Stimulated activated naive CD8-positive, alpha-beta T cell treated with anti-CD3 and anti-CD28 coated beads, Interleukin-15, Interleukin-2, amounts not matched to agents 100 ng/mL and 50 ng/mL, for 24 hours (primary cell): ENCODE data around the gene MAGI2.
"Not testable (repeated sequence)": the region's sequence is repeated elsewhere in the genome, so short reads cannot be mapped to it uniquely, and the experiment has no call there.

Source experiments
- H3K27ac Mint-ChIP-seq: one replicate; pipeline ENCODE4 v1.8.0; 2021; ENCODE audit warnings: mild to moderate bottlenecking, mixed read lengths
- H3K27me3 Mint-ChIP-seq: one replicate; pipeline ENCODE4 v1.8.0; 2021; ENCODE audit warnings: mixed read lengths
- H3K36me3 Mint-ChIP-seq: one replicate; pipeline ENCODE4 v1.8.0; 2021; ENCODE audit warnings: low read depth, mixed read lengths
- H3K4me1 Mint-ChIP-seq: one replicate; pipeline ENCODE4 v1.8.0; 2021; ENCODE audit warnings: low read depth, mixed read lengths
- H3K4me3 Mint-ChIP-seq: one replicate; pipeline ENCODE4 v1.8.0; 2021; ENCODE audit warnings: mild to moderate bottlenecking, mixed read lengths
- H3K9me3 Mint-ChIP-seq: one replicate; pipeline ENCODE4 v1.8.0; 2021; ENCODE audit warnings: mixed read lengths

Gene MAGI2

GRCh38 chr7:78254726-78255055 lies 1198.8 kb downstream of the MAGI2 start:
- Mint-ChIP-seq H3K9me3 (no peaks in the 10 kb centered on the region), H3K27ac (no peak overlapping the region), H3K4me3 (no peak overlapping the region), H3K36me3 (no peaks in the 10 kb centered on the region), H3K27me3 (no peaks in the 10 kb centered on the region), H3K4me1 (no peaks in the 10 kb centered on the region)

- H3K4me1 Mint-ChIP-seq, result no peaks in the 10 kb centered on the region
- no peak overlapping the region for H3K4me3 Mint-ChIP-seq
- H3K36me3 Mint-ChIP-seq, result no peaks in the 10 kb centered on the region
- no peaks in the 10 kb centered on the region for H3K27me3 Mint-ChIP-seq
- no peak overlapping the region for H3K27ac Mint-ChIP-seq
- H3K9me3 Mint-ChIP-seq, result no peaks in the 10 kb centered on the region
Observed at GRCh38 chr7:78253850-78254725, 1199.4 kb downstream of the MAGI2 start.

- Mint-ChIP-seq H3K27me3 (no peaks in the 10 kb centered on the region), H3K36me3 (no peaks in the 10 kb centered on the region), H3K4me1 (no peaks in the 10 kb centered on the region), H3K4me3 (no peak overlapping the region), H3K9me3 (peaks cover 10% of the 10 kb centered on the region), H3K27ac (no peak overlapping the region)
Observed at GRCh38 chr7:78248867-78249266, 1204.6 kb downstream of the MAGI2 start.

GRCh38 chr7:78247910-78248689 lies 1205.4 kb downstream of the MAGI2 start:
- no peak overlapping the region for H3K27ac Mint-ChIP-seq
- H3K4me3 Mint-ChIP-seq, result no peak overlapping the region
- H3K9me3 Mint-ChIP-seq, result peaks cover 10% of the 10 kb centered on the region
- H3K4me1 Mint-ChIP-seq, result no peaks in the 10 kb centered on the region
- H3K36me3 Mint-ChIP-seq, result no peaks in the 10 kb centered on the region
- H3K27me3 Mint-ChIP-seq, result no peaks in the 10 kb centered on the region

- H3K27me3 Mint-ChIP-seq, H3K4me3 Mint-ChIP-seq, H3K9me3 Mint-ChIP-seq, H3K36me3 Mint-ChIP-seq, H3K4me1 Mint-ChIP-seq, H3K27ac Mint-ChIP-seq: not testable (repeated sequence)
Observed at GRCh38 chr7:78240179-78240578, 1213.3 kb downstream of the MAGI2 start.

- no peak overlapping the region for H3K27ac Mint-ChIP-seq
Observed at GRCh38 chr7:78234634-78235033, 1218.8 kb downstream of the MAGI2 start.

GRCh38 chr7:78232806-78233205 lies 1220.7 kb downstream of the MAGI2 start:
- H3K4me1 Mint-ChIP-seq, result no peaks in the 10 kb centered on the region
- H3K36me3 Mint-ChIP-seq, result no peaks in the 10 kb centered on the region
- H3K9me3 Mint-ChIP-seq, result peaks cover under 1% of the 10 kb centered on the region
- H3K4me3 Mint-ChIP-seq, result no peak overlapping the region
- H3K27ac Mint-ChIP-seq, result no peak overlapping the region
- H3K27me3 Mint-ChIP-seq, result peaks cover 6% of the 10 kb centered on the region

More at GRCh38 chr7:78234634-78235033, 1218.8 kb downstream of the MAGI2 start:
- Mint-ChIP-seq H3K9me3 (peaks cover 4% of the 10 kb centered on the region), H3K27me3 (no peaks in the 10 kb centered on the region), H3K4me1 (no peaks in the 10 kb centered on the region), H3K36me3 (no peaks in the 10 kb centered on the region), H3K4me3 (no peak overlapping the region)

- H3K4me1 Mint-ChIP-seq, result no peaks in the 10 kb centered on the region
- no peaks in the 10 kb centered on the region for H3K9me3 Mint-ChIP-seq
- H3K27me3 Mint-ChIP-seq, result peaks cover 6% of the 10 kb centered on the region
- H3K4me3 Mint-ChIP-seq, result no peak overlapping the region
- no peak overlapping the region for H3K27ac Mint-ChIP-seq
- no peaks in the 10 kb centered on the region for H3K36me3 Mint-ChIP-seq
Observed at GRCh38 chr7:78226059-78226719, 1227.3 kb downstream of the MAGI2 start.

GRCh38 chr7:78225534-78225933 lies 1227.9 kb downstream of the MAGI2 start:
- H3K4me3 Mint-ChIP-seq, result no peak overlapping the region
- H3K4me1 Mint-ChIP-seq, result no peaks in the 10 kb centered on the region
- no peaks in the 10 kb centered on the region for H3K9me3 Mint-ChIP-seq
- peaks cover 6% of the 10 kb centered on the region for H3K27me3 Mint-ChIP-seq
- H3K27ac Mint-ChIP-seq, result no peak overlapping the region
- no peaks in the 10 kb centered on the region for H3K36me3 Mint-ChIP-seq

GRCh38 chr7:78224923-78225322 lies 1228.5 kb downstream of the MAGI2 start:
- H3K9me3 Mint-ChIP-seq, result no peaks in the 10 kb centered on the region
- no peaks in the 10 kb centered on the region for H3K4me1 Mint-ChIP-seq
- no peak overlapping the region for H3K27ac Mint-ChIP-seq
- no peaks in the 10 kb centered on the region for H3K36me3 Mint-ChIP-seq
- H3K27me3 Mint-ChIP-seq, result peaks cover 6% of the 10 kb centered on the region
- no peak overlapping the region for H3K4me3 Mint-ChIP-seq

GRCh38 chr7:78223598-78223997 lies 1229.9 kb downstream of the MAGI2 start:
- no peaks in the 10 kb centered on the region for H3K9me3 Mint-ChIP-seq
- H3K4me3 Mint-ChIP-seq, result no peak overlapping the region
- no peak overlapping the region for H3K27ac Mint-ChIP-seq
- no peaks in the 10 kb centered on the region for H3K4me1 Mint-ChIP-seq
- H3K36me3 Mint-ChIP-seq, result no peaks in the 10 kb centered on the region
- no peaks in the 10 kb centered on the region for H3K27me3 Mint-ChIP-seq

- no peaks in the 10 kb centered on the region for H3K27me3 Mint-ChIP-seq
- no peak overlapping the region for H3K27ac Mint-ChIP-seq
- no peak overlapping the region for H3K4me3 Mint-ChIP-seq
- no peaks in the 10 kb centered on the region for H3K4me1 Mint-ChIP-seq
- H3K9me3 Mint-ChIP-seq, result no peaks in the 10 kb centered on the region
- no peaks in the 10 kb centered on the region for H3K36me3 Mint-ChIP-seq
Observed at GRCh38 chr7:78222001-78222751, 1231.3 kb downstream of the MAGI2 start.

- Mint-ChIP-seq H3K9me3 (no peaks in the 10 kb centered on the region), H3K27ac (no peak overlapping the region), H3K4me1 (no peaks in the 10 kb centered on the region)
Observed at GRCh38 chr7:78220754-78221153, 1232.7 kb downstream of the MAGI2 start.

GRCh38 chr7:78218876-78219275 lies 1234.6 kb downstream of the MAGI2 start:
- no peaks in the 10 kb centered on the region for H3K4me1 Mint-ChIP-seq
- H3K27me3 Mint-ChIP-seq, result no peaks in the 10 kb centered on the region
- no peaks in the 10 kb centered on the region for H3K36me3 Mint-ChIP-seq
- H3K4me3 Mint-ChIP-seq, result no peak overlapping the region
- no peak overlapping the region for H3K27ac Mint-ChIP-seq
- no peaks in the 10 kb centered on the region for H3K9me3 Mint-ChIP-seq

More at GRCh38 chr7:78220754-78221153, 1232.7 kb downstream of the MAGI2 start:
- Mint-ChIP-seq H3K4me3 (no peak overlapping the region), H3K27me3 (no peaks in the 10 kb centered on the region), H3K36me3 (no peaks in the 10 kb centered on the region)
